IPS-18c (cell line): ENCODE results near the gene GPC6.

Experiments used
- H3K4me3 ChIP-seq: 2 replicates; pipeline ENCODE4 v1.7.0; 2013; ENCODE audit warnings: low read depth, mild to moderate bottlenecking, low read length, moderate library complexity; ENCODE audit not compliant: insufficient read depth
- H3K9me3 ChIP-seq: one replicate; pipeline ENCODE4 v1.6.1; 2013; ENCODE audit warnings: mild to moderate bottlenecking, low read length, moderate library complexity; ENCODE audit not compliant: control insufficient read depth, insufficient read depth

Gene GPC6

DNA sequence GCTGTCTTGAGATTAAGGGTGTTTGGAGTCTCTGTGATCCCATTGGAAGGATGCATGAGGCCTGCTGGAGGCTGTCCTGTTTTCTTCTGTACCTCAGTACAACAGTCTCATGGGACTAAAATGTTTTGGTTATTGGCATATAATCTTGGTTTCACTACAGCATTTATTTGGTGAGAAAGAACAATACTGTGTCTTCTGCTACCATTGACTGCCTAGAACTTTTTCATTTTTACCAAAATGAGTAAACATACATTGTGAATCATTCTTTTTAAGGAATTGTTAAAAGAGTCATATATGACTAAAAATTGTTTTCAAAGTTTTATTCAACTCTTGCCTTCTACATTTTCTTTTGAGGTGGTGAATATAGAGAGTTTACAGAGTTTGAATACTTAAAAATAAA is 459.8 kb downstream of the GPC6 start:
- Histone ChIP-seq H3K4me3 (no peak overlapping the region), H3K9me3 (no peaks in the 10 kb centered on the region)

DNA sequence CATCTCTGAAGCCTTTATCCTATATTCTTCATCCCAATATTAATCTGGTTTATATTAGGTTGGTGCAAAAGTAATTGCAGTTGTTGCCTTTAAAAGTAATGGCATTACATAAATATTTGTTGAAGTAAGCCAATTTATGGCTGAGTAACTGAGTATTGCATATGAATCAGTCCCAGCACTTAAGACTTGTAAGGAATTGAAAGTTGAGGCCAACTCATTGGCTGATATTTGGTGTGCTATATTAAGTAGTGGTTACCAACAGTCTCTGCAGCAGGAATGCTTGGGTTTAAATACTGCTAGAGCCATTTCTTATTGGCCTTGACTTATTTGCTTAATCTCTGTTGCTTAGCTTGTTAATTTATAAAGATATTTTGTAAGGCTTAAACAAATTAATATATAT is 460.7 kb downstream of the GPC6 start:
- H3K9me3 ChIP-seq, result no peaks in the 10 kb centered on the region
- H3K4me3 ChIP-seq, result no peak overlapping the region

DNA sequence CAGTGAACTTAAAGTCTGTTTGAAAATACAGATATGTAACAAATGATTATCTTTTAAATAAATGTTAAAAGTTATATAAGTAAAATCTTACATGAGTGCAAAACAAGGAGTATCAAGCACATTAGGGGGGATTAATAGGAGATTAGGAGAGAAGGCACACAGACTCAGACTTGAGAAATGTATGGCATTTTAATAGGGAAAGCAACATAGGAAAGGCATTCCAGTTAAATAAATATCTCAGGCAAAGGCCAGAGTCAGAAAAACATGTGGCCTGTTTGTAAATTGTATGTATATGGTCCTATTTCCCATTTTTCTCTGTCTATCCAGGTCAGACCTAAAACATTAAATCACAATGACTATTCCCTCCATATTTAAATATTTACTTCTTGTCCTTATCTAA is 462.7 kb downstream of the GPC6 start:
- Histone ChIP-seq H3K9me3 (no peaks in the 10 kb centered on the region), H3K4me3 (no peak overlapping the region)

DNA sequence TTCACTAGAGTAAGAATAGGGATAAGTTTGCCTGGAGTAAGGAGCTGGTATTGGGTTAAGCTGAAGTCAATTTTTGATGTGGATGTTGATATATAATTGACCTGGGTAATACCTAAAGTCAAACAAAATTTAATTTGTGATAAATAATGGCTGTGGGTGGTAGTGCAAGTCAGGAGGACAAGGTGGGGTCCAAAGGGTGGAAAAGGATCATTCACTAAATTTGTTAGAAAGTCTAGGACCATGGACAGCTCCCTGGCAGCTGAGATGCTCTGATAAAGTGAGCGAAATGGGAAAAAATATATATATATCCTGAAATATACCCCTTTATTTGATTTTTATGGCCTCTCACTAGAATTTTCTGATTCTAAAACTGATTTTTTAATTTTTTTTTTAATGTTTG is 463.5 kb downstream of the GPC6 start:
- Histone ChIP-seq H3K9me3 (no peaks in the 10 kb centered on the region), H3K4me3 (no peak overlapping the region)

DNA sequence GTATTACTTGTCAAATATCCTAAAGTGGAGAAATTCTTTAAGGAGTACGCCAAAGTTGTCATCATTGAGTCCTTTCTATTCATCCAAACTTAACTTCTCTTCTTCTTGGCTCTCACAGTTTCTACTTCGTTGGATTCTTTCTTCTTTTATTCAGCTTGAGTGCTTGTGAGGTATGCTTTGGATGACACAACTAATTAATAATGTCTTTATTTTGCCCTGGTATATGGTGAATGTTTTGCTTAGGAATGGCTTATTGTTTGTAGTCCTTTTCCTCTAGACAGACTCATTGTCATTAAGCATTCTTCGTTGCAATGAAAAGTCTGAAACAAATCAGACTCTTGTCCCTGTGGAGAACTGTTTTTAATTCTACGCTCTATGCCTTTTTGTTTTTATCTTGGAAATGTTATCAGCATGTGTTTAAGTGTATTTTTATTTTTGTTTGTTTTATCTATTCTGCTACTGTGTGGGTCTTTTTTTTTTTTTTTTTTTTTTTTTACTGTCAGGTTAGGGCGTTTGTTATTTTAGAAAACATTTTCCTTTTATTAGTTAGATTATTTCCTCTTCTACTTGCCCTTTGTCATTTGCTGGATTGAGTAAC is 471.5 kb downstream of the GPC6 start:
- Histone ChIP-seq H3K9me3 (peaks cover 2% of the 10 kb centered on the region), H3K4me3 (no peak overlapping the region)

DNA sequence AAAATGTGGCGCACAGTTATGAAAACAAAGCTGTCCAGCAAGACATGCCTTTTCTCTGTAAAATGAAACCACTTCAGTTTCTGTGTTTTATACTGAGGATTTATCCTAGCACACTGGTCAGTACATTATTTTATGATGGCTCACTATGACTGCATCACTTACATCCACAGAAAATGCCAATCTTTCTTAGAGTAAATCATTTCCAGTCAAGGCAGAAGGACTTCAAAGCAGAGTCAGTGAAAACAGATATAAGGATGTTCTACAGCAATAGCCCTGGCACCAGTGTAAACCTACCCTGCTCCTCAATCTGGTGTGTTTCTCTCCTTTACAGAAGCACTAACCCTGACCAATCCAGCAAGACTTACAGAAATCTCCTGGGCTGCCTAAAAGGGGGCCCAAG is 473.5 kb downstream of the GPC6 start:
- Histone ChIP-seq H3K4me3 (no peak overlapping the region), H3K9me3 (peaks cover 2% of the 10 kb centered on the region)

DNA sequence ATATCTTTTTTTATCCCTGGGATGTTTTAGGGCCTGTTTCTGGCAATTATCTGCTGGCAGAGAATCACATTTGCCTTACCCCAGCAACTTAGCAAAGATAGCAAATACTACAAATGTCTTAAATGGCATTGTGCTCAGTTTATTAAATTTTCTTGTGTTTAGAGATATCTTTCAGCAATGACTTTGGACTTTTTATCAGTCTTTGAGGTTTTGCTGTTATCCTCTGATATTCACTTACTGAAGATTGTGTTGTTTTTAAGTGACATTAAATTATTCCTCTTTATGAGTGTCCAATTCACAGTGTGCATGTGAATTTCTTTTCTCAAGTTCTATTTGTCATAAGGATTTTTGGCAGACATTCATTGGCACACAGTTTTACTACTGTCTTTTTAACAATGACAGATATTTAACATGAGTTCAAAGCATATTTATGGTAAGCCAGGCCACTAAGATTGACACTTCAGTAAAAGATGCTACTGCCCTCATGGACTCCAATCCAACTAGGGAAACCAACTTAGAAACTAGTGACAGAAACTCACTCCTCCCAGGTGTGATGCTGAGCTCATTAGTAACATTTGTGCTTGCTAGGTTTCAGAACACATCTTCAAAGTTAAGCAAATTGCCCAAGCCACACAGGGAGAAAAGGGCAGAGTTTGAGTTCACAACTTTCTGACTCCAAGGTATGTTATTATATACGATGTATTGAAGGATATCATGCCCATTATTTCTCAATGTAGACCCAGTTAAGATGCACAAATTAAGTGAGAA is 481.9 kb downstream of the GPC6 start:
- Histone ChIP-seq H3K4me3 (no peak overlapping the region), H3K9me3 (no peaks in the 10 kb centered on the region)

DNA sequence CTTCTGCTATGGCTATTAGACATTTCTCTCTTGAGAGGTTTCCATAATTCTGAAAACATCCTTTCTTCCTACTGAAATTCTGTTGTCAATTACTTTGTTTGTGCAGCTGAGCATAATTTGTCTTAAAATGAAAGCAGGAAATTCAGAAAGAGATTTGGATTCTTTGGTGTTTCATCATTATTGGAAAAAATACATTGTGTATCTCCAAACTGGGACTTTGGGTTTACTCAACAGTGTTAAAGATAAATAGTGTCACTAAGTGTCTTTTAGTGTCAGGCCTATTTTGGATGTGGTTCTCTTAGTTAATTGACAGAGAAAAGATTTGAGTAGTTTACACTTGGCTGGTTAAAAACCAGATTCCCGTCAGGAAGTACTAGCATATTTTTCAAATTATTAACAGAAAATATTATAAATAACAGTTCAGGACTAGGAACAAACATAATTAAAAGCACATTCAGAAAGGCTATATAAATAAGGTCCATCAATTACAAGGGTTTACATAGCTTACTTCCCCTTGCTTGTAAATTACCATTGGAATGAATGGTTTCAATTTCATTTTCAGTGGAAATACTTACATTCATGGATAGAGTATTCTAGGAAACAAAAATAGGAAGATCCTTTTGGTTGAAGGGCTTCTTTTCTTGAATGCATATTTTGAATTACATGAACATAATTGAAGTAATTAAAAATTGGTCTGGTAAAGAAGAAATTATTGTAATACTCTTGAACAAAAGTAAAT is 483.1 kb downstream of the GPC6 start:
- Histone ChIP-seq H3K4me3 (no peak overlapping the region), H3K9me3 (no peaks in the 10 kb centered on the region)

DNA sequence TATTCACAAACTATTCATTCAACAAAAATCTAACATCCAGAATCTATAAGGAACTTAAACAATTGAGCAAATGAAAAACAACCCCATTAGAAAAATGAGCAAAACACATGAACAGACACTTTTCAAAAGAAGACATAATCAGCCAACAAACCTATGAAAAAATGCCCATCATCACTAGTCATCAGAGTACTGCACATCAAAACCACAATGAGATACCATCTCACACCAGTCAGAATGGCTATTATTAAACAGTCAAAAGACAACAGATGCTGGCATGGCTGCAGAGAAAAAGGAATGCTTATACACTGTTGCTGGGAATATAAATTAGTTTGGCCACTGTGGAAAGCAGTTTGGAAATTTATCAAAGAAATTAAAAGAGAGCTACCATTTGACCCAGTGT is 487.6 kb downstream of the GPC6 start:
- H3K9me3 ChIP-seq, result no peaks in the 10 kb centered on the region

DNA sequence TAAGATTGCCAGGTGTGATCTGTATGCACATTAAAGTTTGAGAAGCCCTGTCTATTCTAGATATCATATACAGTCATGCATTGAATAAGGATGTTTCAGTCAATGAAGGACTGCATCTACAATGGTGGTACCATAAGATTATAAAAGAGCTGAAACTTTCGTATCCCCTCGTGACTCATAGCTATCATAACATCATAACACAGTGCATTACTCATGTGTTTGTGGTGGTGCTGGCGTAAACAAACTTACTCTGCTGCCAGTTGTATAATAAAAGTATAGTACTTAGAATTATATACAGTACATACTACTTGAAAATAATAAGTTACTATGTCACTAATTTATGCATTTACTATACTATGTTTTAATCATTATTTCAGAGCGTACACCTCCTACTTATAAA is 489.3 kb downstream of the GPC6 start:
- H3K4me3 ChIP-seq, result no peak overlapping the region
- no peaks in the 10 kb centered on the region for H3K9me3 ChIP-seq

More for the DNA sequence above, 487.6 kb downstream of the GPC6 start:
- H3K4me3 ChIP-seq, result no peak overlapping the region

DNA sequence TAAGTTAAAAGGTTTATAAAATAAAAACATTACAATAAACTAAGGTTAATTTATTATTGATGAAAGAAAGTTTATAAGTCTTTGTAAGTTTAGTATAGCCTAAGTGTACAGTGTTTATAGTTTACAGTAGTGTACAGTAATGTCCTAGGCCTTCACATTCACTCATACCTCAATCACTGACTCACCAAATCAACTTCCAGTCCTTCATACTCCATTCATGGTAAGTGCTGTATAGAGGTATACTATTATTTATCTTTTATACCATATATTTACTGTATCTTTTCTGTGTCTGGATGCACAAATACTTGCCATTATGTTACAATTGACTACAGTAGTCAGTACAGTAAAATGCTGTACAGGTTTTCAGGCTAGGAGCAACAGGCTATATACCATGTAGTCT is 490.0 kb downstream of the GPC6 start:
- Histone ChIP-seq H3K9me3 (no peaks in the 10 kb centered on the region), H3K4me3 (no peak overlapping the region)

DNA sequence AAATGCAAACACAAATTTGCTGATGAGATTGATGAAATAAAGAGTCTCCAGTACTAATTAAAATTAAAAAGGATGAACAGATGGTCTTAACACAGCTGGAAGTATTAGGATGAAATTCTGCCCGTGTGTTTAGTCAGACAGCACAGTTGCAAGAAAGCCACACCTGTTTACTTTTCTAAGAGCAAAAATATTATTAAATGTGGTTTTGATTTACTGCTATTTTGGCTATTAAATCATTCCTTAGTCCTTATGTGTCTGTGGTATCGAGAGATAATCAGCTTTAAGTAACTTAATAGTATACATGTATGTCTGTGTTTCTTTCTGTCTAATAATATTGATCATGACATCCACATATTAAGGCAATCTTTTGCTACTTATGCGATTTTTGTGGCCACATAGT is 494.9 kb downstream of the GPC6 start:
- Histone ChIP-seq H3K9me3 (no peaks in the 10 kb centered on the region), H3K4me3 (no peak overlapping the region)

DNA sequence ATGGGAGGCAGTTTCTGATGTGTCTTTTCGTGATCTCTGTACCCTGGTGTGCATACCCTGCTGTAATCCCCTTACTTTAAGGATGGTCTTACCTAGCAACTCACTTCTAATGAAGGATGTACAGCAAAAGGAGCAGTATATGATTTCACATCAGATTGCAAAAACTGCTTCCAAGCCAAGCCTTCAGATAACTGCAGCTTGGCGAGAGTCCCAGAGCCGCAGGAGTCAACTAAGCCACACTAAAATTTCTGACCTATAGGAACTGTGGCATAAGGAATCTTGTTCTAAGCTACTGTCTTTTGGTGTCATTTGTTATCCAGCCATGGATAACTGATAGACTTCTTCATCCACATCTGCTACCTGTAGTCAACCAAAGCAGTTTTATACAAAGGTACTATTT is 496.7 kb downstream of the GPC6 start:
- Histone ChIP-seq H3K9me3 (no peaks in the 10 kb centered on the region), H3K4me3 (no peak overlapping the region)

DNA sequence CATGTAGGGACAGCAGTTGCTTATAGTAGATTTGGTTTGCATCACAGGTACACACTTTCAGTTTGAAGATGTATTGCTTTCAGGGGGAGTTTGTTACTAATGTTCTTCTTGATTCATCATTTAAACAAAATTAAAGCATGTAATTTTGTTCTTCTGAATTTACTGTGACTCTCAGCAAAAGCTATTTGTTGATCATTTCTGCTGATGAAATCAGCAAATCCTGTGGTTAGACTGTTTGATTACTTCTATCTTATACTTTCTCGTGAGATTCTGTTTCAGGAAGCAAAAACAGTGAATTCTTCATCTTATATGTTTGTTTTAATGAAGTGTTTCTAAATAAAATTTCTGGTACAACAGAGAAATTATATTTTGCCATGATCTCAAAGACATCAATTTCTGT is 497.6 kb downstream of the GPC6 start:
- Histone ChIP-seq H3K4me3 (no peak overlapping the region), H3K9me3 (no peaks in the 10 kb centered on the region)

DNA sequence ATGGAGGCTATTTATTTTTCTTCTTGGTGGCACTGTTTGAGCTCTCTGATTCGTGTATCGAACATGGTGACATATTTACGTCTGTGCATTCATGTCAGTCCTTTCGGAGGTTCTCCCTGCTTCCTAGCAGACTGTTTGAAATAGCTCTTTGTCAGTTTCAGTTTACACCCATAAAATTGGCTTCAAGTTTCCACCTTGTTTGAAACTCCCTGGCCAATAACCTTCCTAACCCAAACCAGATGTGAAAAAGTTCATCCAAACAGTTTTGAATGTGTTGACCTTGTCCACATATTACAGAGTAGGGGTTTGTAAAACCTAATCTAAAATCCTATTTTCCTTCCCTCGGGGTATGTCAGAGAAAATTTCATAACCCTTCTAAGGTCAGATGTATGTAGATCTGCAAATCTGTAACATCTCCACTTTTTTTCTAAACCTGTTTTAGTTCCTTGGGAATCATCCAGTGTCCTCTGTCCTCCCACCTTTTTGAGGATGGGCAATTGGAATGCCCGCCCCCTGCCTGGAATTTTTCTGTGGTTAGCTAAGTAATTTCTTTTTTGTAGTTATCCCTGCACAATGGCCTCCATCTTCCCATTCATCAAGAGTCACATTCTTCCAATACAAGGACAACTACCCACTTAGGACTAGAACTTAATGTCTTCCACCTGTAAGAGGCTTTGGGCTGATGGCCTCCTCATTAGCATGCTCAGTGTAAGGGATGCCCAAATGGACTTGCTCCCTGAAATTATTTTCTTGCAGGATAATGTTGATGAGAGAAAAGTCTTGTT is 499.8 kb downstream of the GPC6 start:
- no peaks in the 10 kb centered on the region for H3K9me3 ChIP-seq
- H3K4me3 ChIP-seq, result no peak overlapping the region

DNA sequence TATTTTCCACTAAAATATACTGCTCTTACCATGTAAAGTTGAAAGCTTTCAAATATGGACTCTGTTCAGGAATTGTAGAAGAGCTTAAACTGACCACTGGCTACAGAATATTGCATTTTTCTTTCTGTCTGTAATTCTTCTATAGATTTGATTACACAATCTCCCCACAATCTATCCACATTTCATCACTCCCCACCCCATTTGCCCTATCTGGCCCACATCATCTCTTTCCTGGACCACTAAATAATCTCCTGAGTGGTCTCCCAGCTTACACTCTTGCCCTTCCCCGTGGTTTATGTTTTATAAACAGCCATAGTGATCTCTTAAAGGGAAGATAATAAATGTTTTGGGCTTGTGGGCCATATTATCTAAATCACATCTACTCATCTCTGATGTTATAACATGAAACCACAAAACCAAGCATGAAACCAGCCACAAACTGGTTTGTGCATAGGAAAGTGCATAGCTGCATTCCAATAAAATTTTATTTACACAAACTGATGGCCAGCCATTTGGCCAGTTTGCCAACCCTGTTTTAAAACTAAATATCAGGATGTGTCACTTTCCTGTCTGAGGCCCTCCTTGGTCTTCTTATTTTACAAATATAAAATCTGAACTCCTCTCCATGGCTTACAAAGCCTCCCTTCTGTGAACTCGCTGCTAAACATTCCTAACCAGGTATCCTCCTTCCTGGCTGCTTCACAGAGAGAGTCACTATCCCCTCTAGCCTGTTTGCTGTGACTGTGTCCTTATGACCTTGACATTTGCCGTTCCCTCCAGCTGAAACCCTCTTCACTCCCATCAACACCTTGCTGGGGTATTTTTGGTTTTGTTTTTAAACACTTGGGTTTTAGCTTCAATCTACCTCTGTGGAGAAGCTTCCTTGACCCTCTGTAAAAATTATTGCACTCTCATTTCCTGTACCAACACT is 500.9 kb downstream of the GPC6 start:
- no peaks in the 10 kb centered on the region for H3K9me3 ChIP-seq
- H3K4me3 ChIP-seq, result no peak overlapping the region

DNA sequence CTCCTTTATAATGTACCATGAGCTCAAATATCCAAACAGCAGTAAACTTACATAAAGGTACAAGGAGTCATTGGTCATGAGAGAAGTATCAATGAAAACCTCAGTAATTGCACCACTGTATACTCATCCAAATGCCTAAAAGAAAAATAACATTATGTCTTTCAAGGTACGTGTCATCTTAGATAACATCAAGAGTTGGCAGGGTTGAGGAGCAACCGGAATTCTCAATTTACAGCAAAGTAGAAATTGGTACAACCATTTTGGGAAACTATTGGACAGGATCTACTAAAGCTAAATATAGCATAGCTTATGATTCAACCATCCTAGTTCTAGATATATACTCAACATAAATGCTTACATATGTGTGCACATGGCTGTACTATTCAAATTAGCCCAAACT is 502.8 kb downstream of the GPC6 start:
- Histone ChIP-seq H3K4me3 (no peak overlapping the region), H3K9me3 (no peaks in the 10 kb centered on the region)
